GM12875 (cell line): ENCODE measurements around the gene SLC7A9.

Experiments used
- H3K4me3 ChIP-seq: one replicate; pipeline ENCODE4 v1.5.1; 2011; ENCODE audit warnings: low read depth, low read length, control low read depth
- TF ChIP-seq, protein P1 (sequence below): IDR thresholded peaks from 2 replicates; pipeline ENCODE4 v1.5.1; 2011; ENCODE audit warnings: low read depth, mild to moderate bottlenecking, control low read depth, inconsistent platforms, low read length, moderate library complexity, borderline replicate concordance; ENCODE audit not compliant: insufficient read depth

Gene SLC7A9

GRCh38 chr19:32881766-32882165 lies 12.2 kb upstream of the SLC7A9 start:
- H3K4me3 ChIP-seq = no peak overlapping the region
- TF ChIP-seq, protein P1, sequence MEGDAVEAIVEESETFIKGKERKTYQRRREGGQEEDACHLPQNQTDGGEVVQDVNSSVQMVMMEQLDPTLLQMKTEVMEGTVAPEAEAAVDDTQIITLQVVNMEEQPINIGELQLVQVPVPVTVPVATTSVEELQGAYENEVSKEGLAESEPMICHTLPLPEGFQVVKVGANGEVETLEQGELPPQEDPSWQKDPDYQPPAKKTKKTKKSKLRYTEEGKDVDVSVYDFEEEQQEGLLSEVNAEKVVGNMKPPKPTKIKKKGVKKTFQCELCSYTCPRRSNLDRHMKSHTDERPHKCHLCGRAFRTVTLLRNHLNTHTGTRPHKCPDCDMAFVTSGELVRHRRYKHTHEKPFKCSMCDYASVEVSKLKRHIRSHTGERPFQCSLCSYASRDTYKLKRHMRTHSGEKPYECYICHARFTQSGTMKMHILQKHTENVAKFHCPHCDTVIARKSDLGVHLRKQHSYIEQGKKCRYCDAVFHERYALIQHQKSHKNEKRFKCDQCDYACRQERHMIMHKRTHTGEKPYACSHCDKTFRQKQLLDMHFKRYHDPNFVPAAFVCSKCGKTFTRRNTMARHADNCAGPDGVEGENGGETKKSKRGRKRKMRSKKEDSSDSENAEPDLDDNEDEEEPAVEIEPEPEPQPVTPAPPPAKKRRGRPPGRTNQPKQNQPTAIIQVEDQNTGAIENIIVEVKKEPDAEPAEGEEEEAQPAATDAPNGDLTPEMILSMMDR = no peak

DNA sequence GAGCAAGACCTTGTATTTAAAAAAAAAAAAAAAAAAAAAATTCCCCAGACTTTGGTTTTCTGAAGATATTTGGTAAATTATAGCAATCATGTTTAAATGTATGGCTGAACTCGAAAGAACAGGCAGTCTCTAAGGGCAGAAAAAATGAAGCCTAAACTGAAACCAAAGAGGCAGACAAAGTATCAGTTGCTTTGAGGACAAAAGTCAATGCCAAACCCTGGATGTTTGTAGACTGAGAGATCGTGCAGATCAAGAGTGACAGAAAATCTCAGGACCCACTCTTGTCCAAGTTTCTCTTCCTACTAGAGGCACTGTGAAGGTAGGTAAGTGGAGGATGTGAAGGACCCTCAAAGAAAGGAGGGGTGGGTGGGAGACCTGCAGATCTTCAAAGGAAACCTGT lies 11.1 kb upstream of the SLC7A9 start:
- no peak overlapping the region for H3K4me3 ChIP-seq
- TF ChIP-seq, protein P1 = no peak

DNA sequence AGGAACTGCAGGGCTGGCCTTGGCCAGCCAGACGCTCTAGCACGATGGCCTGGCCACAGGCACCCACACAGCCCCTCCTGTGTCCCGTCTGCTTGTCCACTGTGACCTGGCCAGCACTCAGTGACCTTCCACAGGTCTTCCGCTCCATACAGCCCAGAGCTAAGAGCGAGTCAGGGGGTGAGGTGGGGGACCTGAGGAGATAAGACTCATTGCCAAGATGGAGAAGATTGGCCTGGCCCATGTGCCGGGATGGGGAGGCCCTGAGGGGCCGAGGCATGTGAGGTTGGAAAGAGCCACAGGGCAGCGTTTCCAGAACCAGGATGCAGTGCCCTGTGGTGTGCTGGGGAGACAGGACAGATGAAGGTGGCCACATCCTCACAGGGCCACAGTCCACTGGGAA lies 10.2 kb upstream of the SLC7A9 start:
- TF ChIP-seq, protein P1 = no peak
- H3K4me3 ChIP-seq = no peak overlapping the region

DNA sequence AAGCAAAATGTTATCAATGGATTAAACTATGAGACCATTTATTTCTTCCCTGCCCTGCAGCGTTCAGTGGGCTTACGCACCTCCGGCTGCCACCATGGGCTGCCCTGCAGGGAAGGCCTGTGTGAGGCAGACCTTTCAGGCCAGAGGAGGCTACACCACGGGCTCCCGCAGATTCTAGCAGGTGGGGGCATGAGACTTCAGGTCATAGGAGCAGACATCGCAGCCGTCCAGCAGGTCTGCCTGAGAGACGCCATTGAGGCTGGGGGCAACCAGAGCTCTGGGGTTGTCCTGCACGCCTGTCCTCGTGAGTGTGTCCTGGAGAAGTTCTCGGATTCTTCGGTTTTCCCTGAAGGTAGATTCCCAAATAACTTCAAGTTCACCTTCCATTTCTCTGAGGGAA lies 9.4 kb upstream of the SLC7A9 start:
- no peak overlapping the region for H3K4me3 ChIP-seq
- TF ChIP-seq, protein P1 = no peak

DNA sequence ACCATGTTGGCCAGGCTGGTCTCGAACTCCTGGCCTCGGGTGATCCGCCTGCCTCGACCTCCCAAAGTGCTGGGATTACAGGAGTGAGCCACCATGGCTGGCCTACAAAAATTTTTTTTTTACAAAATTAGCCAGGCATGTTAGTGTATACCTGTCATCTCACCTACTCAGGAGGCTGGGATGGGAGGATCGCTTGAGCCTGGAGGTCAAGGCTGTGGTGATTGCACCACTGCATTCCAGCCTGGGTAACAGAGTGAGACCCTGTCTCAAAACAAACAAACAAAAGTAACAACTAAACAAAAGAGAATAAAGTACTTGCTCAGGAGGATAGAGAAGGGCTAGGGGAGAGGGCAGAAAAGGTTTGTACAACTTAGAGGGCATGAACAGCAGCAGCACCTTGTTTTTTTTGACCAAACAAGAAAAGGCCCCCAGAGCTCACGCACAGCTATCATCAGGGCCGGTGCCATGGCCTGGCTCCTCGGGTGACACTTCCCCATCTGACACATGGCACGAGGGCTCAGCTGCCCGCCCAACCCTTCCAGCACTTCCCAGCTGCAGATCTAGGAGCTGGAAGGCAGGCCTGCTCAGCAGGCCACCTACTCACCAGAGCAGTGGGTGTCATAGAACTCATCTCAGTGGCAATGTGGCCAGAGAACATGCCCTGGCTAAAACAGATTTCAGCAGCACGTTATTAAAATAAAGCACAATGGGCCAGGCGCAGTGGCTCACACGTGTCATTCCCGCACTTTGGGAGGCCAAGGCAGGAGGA lies 8.6 kb upstream of the SLC7A9 start:
- H3K4me3 ChIP-seq = no peak overlapping the region
- TF ChIP-seq, protein P1 = no peak

- no peak overlapping the region for H3K4me3 ChIP-seq
- TF ChIP-seq, protein P1 = no peak
These were observed 7.9 kb upstream of the SLC7A9 start for GRCh38 chr19:32877323-32877912.

- TF ChIP-seq, protein P1 = no peak
- H3K4me3 ChIP-seq = no peak overlapping the region
These were observed 7.3 kb upstream of the SLC7A9 start for GRCh38 chr19:32876919-32877285.
